Measurements from ENCODE around the gene MGST2. TPM values are rescaled to one million over a fixed set of nuclear protein-coding genes. Genes with fewer than 3 reads are reported as not detected.

The MGST2 gene
- polyA plus RNA-seq, 3 donors, result 41.7 to 221 (median 153) TPM

DNA sequence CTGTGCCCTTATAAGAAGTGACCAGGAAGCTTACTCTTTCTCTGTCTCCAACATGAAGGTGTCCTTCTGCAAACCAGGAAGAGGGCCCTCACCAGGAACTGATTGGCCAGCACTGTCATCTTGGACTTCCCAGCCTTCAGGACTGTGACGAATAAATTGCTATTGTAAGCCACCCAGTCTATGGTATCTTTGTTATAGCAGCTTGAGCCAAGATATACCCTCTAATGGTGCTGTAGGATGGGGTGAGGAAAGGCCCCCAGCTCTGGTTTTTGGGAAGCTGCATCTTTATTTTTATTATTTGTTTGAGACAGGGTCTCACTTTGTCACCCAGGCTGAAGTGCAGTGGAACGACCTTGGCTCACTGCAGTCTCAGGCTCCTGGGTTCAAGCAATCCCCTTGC is 1.2 kb upstream of the MGST2 start:
- intact Hi-C loops (cut with micrococcal nuclease), result loop anchor here in 1 of 2 donors (10.0 kb wide), 1 partner anchor 110 kb away; the partner anchor contains the start of gene SETD7
- H3K27ac Mint-ChIP-seq, result no peak overlapping the region

DNA sequence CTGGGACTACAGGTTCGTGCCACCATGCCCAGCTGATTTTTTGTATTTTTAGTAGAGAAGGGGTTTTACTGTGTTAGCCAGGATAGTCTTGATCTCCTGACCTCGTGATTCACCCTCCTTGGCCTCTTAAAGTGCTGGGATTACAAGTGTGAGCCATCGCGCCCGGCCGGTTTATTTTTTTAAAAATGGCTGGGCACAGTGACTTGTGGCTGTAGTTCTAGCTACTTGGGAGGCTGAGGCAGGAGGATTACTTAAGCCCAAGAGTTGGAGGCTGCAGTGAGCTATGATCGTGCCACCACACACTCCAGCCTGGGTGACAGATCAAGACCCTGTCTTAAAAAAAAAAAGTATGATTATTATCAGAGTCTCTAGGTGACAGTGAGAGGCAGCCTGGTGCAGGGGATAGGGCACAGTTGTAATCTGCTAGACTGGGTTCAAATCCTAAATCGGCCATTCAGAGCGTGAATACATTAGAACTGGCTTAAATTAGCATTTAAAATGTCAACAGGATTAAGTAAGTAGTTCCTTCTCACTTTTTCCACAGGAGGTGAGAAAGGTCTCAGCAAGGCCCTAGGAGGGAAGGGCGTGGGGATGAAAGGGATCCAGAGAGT is 435 bp upstream of the MGST2 start:
- peaks cover 58% of the 10 kb centered on the region for H3K4me1 Mint-ChIP-seq
- Histone ChIP-seq H3K4me1 (ENCODE audit: control insufficient read depth in 1 of 2, insufficient read depth in 2 of 2, low read length in 2 of 2) (peaks cover 41 to 51% of the 10 kb centered on the region in 2 donors), H3K4me3 (replicated peaks in 1 of 3; ENCODE audit: low read depth in 2 of 3, low read length in 3 of 3) (peak overlapping the region; percentile 68 to 87 (median 85)), H3K9me3 (replicated peaks in 1 of 2; ENCODE audit: control insufficient read depth in 1 of 2, insufficient read depth in 1 of 2, low read length in 2 of 2) (no peaks in the 10 kb centered on the region), H4K20me1 (ENCODE audit: insufficient read depth, low read length) (no peaks in the 10 kb centered on the region), H3K36me3 (replicated peaks in 1 of 2; ENCODE audit: control insufficient read depth in 1 of 2, insufficient read depth in 2 of 2, low read length in 2 of 2) (no peaks in the 10 kb centered on the region), H3K4me2 (replicated peaks; ENCODE audit: extremely low read depth, low read length, poor library complexity, severe bottlenecking) (peak overlapping the region; percentile 91), H3K27ac (ENCODE audit: low read depth in 1 of 2, low read length in 2 of 2) (peak overlapping the region; percentile 85 to 93), H2AFZ (ENCODE audit: insufficient read depth, low read depth, low read length, poor library complexity, severe bottlenecking) (peak overlapping the region; percentile 89), H3K9ac (ENCODE audit: insufficient read depth, low read length, poor library complexity, severe bottlenecking) (peak overlapping the region; percentile 78), H3K79me2 (ENCODE audit: insufficient read depth, low read length) (peaks cover 61% of the 10 kb centered on the region), H3K27me3 (ENCODE audit: control insufficient read depth in 2 of 2, insufficient read depth in 2 of 2, low read length in 2 of 2) (no peaks in the 10 kb centered on the region)
- peaks cover 0 to 1% (median 0%) of the 10 kb centered on the region in 3 donors for H3K27me3 Mint-ChIP-seq (ENCODE audit: low read depth in 3 of 3)
- H3K9me3 Mint-ChIP-seq, result no peaks in the 10 kb centered on the region
- 46% methylated on average over 4 of the region's 10 CpGs for WGBS (ENCODE audit: insufficient coverage)
- peak overlapping the region; percentile 93 to 99 (median 95) for H3K27ac Mint-ChIP-seq
- H3K36me3 Mint-ChIP-seq, result peaks cover 2 to 11% of the 10 kb centered on the region in 2 donors
- intact Hi-C loops (cut with micrococcal nuclease), result loop anchor here in 1 of 2 donors (10.0 kb wide), 1 partner anchor 110 kb away; the partner anchor contains the start of gene SETD7
- peak overlapping the region; percentile 96 to 100 for H3K4me3 Mint-ChIP-seq
- TF ChIP-seq, protein P1, sequence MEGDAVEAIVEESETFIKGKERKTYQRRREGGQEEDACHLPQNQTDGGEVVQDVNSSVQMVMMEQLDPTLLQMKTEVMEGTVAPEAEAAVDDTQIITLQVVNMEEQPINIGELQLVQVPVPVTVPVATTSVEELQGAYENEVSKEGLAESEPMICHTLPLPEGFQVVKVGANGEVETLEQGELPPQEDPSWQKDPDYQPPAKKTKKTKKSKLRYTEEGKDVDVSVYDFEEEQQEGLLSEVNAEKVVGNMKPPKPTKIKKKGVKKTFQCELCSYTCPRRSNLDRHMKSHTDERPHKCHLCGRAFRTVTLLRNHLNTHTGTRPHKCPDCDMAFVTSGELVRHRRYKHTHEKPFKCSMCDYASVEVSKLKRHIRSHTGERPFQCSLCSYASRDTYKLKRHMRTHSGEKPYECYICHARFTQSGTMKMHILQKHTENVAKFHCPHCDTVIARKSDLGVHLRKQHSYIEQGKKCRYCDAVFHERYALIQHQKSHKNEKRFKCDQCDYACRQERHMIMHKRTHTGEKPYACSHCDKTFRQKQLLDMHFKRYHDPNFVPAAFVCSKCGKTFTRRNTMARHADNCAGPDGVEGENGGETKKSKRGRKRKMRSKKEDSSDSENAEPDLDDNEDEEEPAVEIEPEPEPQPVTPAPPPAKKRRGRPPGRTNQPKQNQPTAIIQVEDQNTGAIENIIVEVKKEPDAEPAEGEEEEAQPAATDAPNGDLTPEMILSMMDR (IDR thresholded peaks at IDR 0.05), result no peak
- peak in 1 of 3 donors; percentile 44 for DNase-seq

More for the DNA sequence above, 1.2 kb upstream of the MGST2 start:
- H3K9me3 ChIP-seq (replicated peaks in 1 of 2; ENCODE audit: control insufficient read depth in 1 of 2, insufficient read depth in 1 of 2, low read length in 2 of 2), result no peaks in the 10 kb centered on the region
- H3K79me2 ChIP-seq (ENCODE audit: insufficient read depth, low read length), result peaks cover 53% of the 10 kb centered on the region
- H3K27me3 Mint-ChIP-seq (ENCODE audit: low read depth in 3 of 3), result peaks cover 0 to 1% (median 0%) of the 10 kb centered on the region in 3 donors
- H3K4me3 ChIP-seq (replicated peaks in 1 of 3; ENCODE audit: low read depth in 2 of 3, low read length in 3 of 3), result no peak overlapping the region
- H3K36me3 Mint-ChIP-seq, result peaks cover 2 to 4% of the 10 kb centered on the region in 2 donors
- H3K9me3 Mint-ChIP-seq, result no peaks in the 10 kb centered on the region
- H3K4me1 Mint-ChIP-seq, result peaks cover 56% of the 10 kb centered on the region
- TF ChIP-seq, protein P1 (IDR thresholded peaks at IDR 0.05), result no peak
- H3K4me2 ChIP-seq (replicated peaks; ENCODE audit: extremely low read depth, low read length, poor library complexity, severe bottlenecking), result no peak overlapping the region
- H3K4me1 ChIP-seq (ENCODE audit: control insufficient read depth in 1 of 2, insufficient read depth in 2 of 2, low read length in 2 of 2), result peaks cover 44 to 55% of the 10 kb centered on the region in 2 donors
- no peak overlapping the region for H3K9ac ChIP-seq (ENCODE audit: insufficient read depth, low read length, poor library complexity, severe bottlenecking)
- WGBS (ENCODE audit: insufficient coverage), result 100% methylated on average over 1 of the region's 2 CpGs
- H3K27ac ChIP-seq (ENCODE audit: low read depth in 1 of 2, low read length in 2 of 2), result peak overlapping the region; percentile 85 to 93
- DNase-seq, result peak in 1 of 3 donors; percentile 29
- H3K4me3 Mint-ChIP-seq, result no peak overlapping the region
- no peaks in the 10 kb centered on the region for H3K27me3 ChIP-seq (ENCODE audit: control insufficient read depth in 2 of 2, insufficient read depth in 2 of 2, low read length in 2 of 2)
- H2AFZ ChIP-seq (ENCODE audit: insufficient read depth, low read depth, low read length, poor library complexity, severe bottlenecking), result no peak overlapping the region
- H4K20me1 ChIP-seq (ENCODE audit: insufficient read depth, low read length), result no peaks in the 10 kb centered on the region
- no peaks in the 10 kb centered on the region for H3K36me3 ChIP-seq (replicated peaks in 1 of 2; ENCODE audit: control insufficient read depth in 1 of 2, insufficient read depth in 2 of 2, low read length in 2 of 2)

All from CD14-positive monocyte (primary cell).